Neural cell (in vitro differentiated cells): ENCODE measurements around the gene NGFR. TPM values are rescaled to one million over a fixed set of nuclear protein-coding genes. Genes with fewer than 3 reads are reported as not detected.

Experiments
- H2AFZ ChIP-seq: fragments of 200-600, 300-800 bp; sonication (generic), shearing (Covaris generic); 2 replicates; pipeline ENCODE4 v1.6.0; 2014; ENCODE audit warnings: low read depth, mild to moderate bottlenecking, antibody characterized with exemption, low read length, moderate library complexity
- H3F3A ChIP-seq: fragments of 200-600 bp; shearing (Covaris generic); 2 replicates; pipeline ENCODE4 v1.6.1; 2016; ENCODE audit warnings: mild to moderate bottlenecking, moderate library complexity, mixed read lengths, antibody characterized with exemption, low read length; ENCODE audit not compliant: insufficient read depth, poor library complexity, severe bottlenecking
- H3K27ac ChIP-seq: fragments of 200-600, 300-800 bp; sonication (generic), shearing (Covaris generic); 2 replicates; pipeline ENCODE4 v1.5.1; 2014; ENCODE audit warnings: mild to moderate bottlenecking, low read length, moderate library complexity
- H3K27me3 ChIP-seq: fragments of 300-800, 200-600 bp; sonication (generic), shearing (Covaris generic); 2 replicates; pipeline ENCODE4 v1.6.0; 2014; ENCODE audit warnings: mild to moderate bottlenecking, low read depth, low read length, moderate library complexity; ENCODE audit not compliant: insufficient read depth
- H3K36me3 ChIP-seq: fragments of 300-800, 200-600 bp; sonication (generic), shearing (Covaris generic); 2 replicates; pipeline ENCODE4 v1.5.1; 2014; ENCODE audit warnings: mild to moderate bottlenecking, antibody characterized with exemption, low read length, moderate library complexity; ENCODE audit not compliant: insufficient read depth
- H3K4me2 ChIP-seq: fragments of 300-800, 200-600 bp; sonication (generic), shearing (Covaris generic); 2 replicates; pipeline ENCODE4 v1.6.0; 2014; ENCODE audit warnings: mild to moderate bottlenecking, low read length
- H3K4me3 ChIP-seq: fragments of 300-800, 200-600 bp; sonication (generic), shearing (Covaris generic); 2 replicates; pipeline ENCODE4 v1.5.1; 2014; ENCODE audit warnings: mild to moderate bottlenecking, low read length, moderate library complexity
- H3K79me2 ChIP-seq: fragments of 200-600 bp; shearing (Covaris generic); replicated peaks from 2 replicates; pipeline ENCODE4 v1.6.0; 2014; ENCODE audit warnings: mild to moderate bottlenecking, low read length, moderate library complexity; ENCODE audit not compliant: insufficient read depth
- H3K9ac ChIP-seq: fragments of 300-800, 200-600 bp; sonication (generic), shearing (Covaris generic); 2 replicates; pipeline ENCODE4 v1.6.1; 2016; ENCODE audit warnings: mild to moderate bottlenecking, low read length, mixed read lengths
- H3K9me2 ChIP-seq: fragments of 200-600 bp; shearing (Covaris generic); 2 replicates; pipeline ENCODE4 v1.6.1; 2016; ENCODE audit warnings: mild to moderate bottlenecking, low read length, mixed read lengths; ENCODE audit not compliant: insufficient read depth
- H3K9me3 ChIP-seq: fragments of 200-600, 300-800 bp; sonication (generic), shearing (Covaris generic); 2 replicates; pipeline ENCODE4 v1.6.1; 2016; ENCODE audit warnings: mild to moderate bottlenecking, mixed run types, low read length, moderate library complexity, mixed read lengths
- H4K20me1 ChIP-seq: fragments of 200-600 bp; shearing (Covaris generic); 2 replicates; pipeline ENCODE4 v1.6.1; 2016; ENCODE audit warnings: mild to moderate bottlenecking, mixed run types; ENCODE audit not compliant: insufficient read depth
- EP300 ChIP-seq: fragments of 450-650 bp; conservative IDR thresholded peaks from 2 replicates; pipeline ENCODE4 v1.6.1; 2014; ENCODE audit warnings: antibody characterized with exemption, mild to moderate bottlenecking, moderate library complexity; ENCODE audit not compliant: poor library complexity, severe bottlenecking
- EZH2 ChIP-seq: fragments of 200-600, 300-800 bp; shearing (Covaris generic), sonication (generic); IDR thresholded peaks from 2 replicates; pipeline ENCODE4 v1.6.1; 2014; ENCODE audit warnings: antibody characterized with exemption, low read length, borderline replicate concordance, mild to moderate bottlenecking; ENCODE audit not compliant: insufficient read depth, poor library complexity, severe bottlenecking
- MXI1 ChIP-seq: fragments of 450-650 bp; conservative IDR thresholded peaks from 2 replicates; pipeline ENCODE4 v1.6.1; 2014; ENCODE audit warnings: antibody characterized with exemption, mild to moderate bottlenecking; ENCODE audit not compliant: poor library complexity, severe bottlenecking
- POLR2AphosphoS5 ChIP-seq: IDR thresholded peaks from 2 replicates; pipeline ENCODE4 v1.6.1; 2012
- RAD21 ChIP-seq: fragments of 450-650 bp; conservative IDR thresholded peaks from 2 replicates; pipeline ENCODE4 v1.6.1; 2014; ENCODE audit warnings: antibody characterized with exemption, mild to moderate bottlenecking, moderate library complexity
- SMC3 ChIP-seq: fragments of 450-650 bp; conservative IDR thresholded peaks from 2 replicates; pipeline ENCODE4 v1.6.1; 2014; ENCODE audit warnings: antibody characterized with exemption, mild to moderate bottlenecking, moderate library complexity; ENCODE audit not compliant: poor library complexity
- TAF1 ChIP-seq: IDR thresholded peaks from 2 replicates; pipeline ENCODE4 v1.6.1; 2012; ENCODE audit warnings: low read depth
- polyA plus RNA-seq: library from polyadenylated mRNA; depleted of rRNA; stranded (reverse); fragments of >200 nt; gene quantifications from 2 replicates; pipeline ENCODE4 v1.2.3, GENCODE V29; 2014
- TF ChIP-seq, protein P1 (sequence below): fragments of 450-650 bp; IDR thresholded peaks from 2 replicates; pipeline ENCODE4 v1.5.1; 2014; ENCODE audit warnings: antibody characterized with exemption, mild to moderate bottlenecking, moderate library complexity; ENCODE audit not compliant: poor library complexity, severe bottlenecking
- TF ChIP-seq, protein P2 (sequence below): IDR thresholded peaks from 2 replicates; pipeline ENCODE4 v1.6.1; 2012; ENCODE audit warnings: borderline replicate concordance

NGFR gene
- polyA plus RNA-seq, 1 donor from 2014 or later: 3.6 TPM

DNA sequence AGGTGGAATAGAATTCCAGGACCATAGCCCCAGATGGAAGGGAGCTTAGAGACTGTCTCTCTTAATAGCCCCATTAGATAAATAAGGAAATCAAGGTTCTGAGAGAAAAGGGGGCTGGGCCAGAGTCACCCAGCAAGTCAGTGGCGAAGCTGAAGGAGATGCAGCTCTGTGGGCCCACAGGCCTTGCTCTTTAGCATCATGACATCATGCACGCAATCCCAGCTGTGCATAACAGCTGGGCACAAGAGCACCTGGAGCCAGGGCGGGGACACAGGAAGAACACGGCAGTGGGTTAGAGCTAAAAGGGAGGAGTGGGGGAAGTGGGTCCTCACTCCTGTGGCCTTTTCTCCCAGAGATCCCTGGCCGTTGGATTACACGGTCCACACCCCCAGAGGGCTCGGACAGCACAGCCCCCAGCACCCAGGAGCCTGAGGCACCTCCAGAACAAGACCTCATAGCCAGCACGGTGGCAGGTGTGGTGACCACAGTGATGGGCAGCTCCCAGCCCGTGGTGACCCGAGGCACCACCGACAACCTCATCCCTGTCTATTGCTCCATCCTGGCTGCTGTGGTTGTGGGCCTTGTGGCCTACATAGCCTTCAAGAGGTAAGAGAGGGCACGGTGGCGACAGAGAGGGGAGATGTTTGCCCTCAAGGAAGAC lies 15.1 kb downstream of the NGFR start:
- no peaks in the 10 kb centered on the region for H3K36me3 ChIP-seq

DNA sequence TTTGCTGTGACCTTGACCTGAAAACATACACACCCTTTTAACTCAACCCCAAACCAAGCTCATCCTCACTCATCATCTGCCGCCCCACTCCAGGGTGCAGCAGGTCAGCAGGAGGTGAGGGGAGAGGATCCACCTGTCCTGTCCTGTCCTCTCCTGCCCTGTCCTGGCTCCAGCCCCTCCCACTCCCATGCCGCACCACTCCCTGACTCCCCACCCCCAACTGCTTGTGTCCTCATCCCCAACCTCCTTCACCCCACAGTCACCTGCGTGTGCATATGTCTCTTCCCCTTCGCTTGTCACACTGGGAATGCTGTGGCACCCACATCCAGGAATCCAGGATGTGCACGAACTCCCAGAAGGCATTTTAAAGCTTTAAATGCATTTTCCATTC lies 15.6 kb downstream of the NGFR start:
- H3K9ac ChIP-seq: no peak overlapping the region
- no peaks in the 10 kb centered on the region for H3F3A ChIP-seq
- H2AFZ ChIP-seq: no peak overlapping the region
- H3K4me2 ChIP-seq: no peak overlapping the region
- no peak overlapping the region for H3K27ac ChIP-seq
- no peaks in the 10 kb centered on the region for H3K79me2 ChIP-seq
- no peak overlapping the region for H3K4me3 ChIP-seq
- H3K27me3 ChIP-seq: no peaks in the 10 kb centered on the region
- H3K36me3 ChIP-seq: no peaks in the 10 kb centered on the region
- no peaks in the 10 kb centered on the region for H3K9me2 ChIP-seq
- H4K20me1 ChIP-seq: no peaks in the 10 kb centered on the region
- H3K9me3 ChIP-seq: no peaks in the 10 kb centered on the region
- TF ChIP-seq, protein P1, sequence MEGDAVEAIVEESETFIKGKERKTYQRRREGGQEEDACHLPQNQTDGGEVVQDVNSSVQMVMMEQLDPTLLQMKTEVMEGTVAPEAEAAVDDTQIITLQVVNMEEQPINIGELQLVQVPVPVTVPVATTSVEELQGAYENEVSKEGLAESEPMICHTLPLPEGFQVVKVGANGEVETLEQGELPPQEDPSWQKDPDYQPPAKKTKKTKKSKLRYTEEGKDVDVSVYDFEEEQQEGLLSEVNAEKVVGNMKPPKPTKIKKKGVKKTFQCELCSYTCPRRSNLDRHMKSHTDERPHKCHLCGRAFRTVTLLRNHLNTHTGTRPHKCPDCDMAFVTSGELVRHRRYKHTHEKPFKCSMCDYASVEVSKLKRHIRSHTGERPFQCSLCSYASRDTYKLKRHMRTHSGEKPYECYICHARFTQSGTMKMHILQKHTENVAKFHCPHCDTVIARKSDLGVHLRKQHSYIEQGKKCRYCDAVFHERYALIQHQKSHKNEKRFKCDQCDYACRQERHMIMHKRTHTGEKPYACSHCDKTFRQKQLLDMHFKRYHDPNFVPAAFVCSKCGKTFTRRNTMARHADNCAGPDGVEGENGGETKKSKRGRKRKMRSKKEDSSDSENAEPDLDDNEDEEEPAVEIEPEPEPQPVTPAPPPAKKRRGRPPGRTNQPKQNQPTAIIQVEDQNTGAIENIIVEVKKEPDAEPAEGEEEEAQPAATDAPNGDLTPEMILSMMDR: no peak
- TF ChIP-seq POLR2AphosphoS5 (no peak), EP300 (no peak), TAF1 (no peak)

More for the DNA sequence above, 15.1 kb downstream of the NGFR start:
- no peaks in the 10 kb centered on the region for H3K27me3 ChIP-seq
- no peak overlapping the region for H3K4me2 ChIP-seq
- no peaks in the 10 kb centered on the region for H3K9me2 ChIP-seq
- no peak overlapping the region for H3K4me3 ChIP-seq
- no peaks in the 10 kb centered on the region for H3K9me3 ChIP-seq
- H3K9ac ChIP-seq: no peak overlapping the region
- H3K27ac ChIP-seq: no peak overlapping the region
- H3K79me2 ChIP-seq: no peaks in the 10 kb centered on the region
- no peak overlapping the region for H2AFZ ChIP-seq
- H3F3A ChIP-seq: no peaks in the 10 kb centered on the region
- TF ChIP-seq EZH2 (no peak), SMC3 (no peak)
- H4K20me1 ChIP-seq: no peaks in the 10 kb centered on the region

DNA sequence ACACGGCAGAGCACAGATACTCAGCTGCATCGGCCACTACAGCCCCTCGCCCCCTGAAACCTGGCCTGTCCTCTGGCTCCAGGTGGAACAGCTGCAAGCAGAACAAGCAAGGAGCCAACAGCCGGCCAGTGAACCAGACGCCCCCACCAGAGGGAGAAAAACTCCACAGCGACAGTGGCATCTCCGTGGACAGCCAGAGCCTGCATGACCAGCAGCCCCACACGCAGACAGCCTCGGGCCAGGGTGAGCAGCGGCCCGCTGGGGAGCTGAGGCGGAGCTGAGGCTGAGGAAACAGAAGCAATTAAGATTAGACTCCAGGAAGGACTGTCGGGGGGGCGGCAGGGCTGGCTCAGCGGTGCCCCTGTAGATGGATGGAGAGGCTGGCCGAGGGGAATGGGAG lies 16.7 kb downstream of the NGFR start:
- Histone ChIP-seq H3K9me3 (no peaks in the 10 kb centered on the region), H3K9ac (no peak overlapping the region), H3K4me2 (no peak overlapping the region), H2AFZ (no peak overlapping the region), H3K4me3 (no peak overlapping the region), H4K20me1 (no peaks in the 10 kb centered on the region), H3K27ac (no peak overlapping the region), H3F3A (no peaks in the 10 kb centered on the region), H3K27me3 (no peaks in the 10 kb centered on the region), H3K79me2 (no peaks in the 10 kb centered on the region), H3K9me2 (no peaks in the 10 kb centered on the region), H3K36me3 (no peaks in the 10 kb centered on the region)
- TF ChIP-seq TAF1: no peak

DNA sequence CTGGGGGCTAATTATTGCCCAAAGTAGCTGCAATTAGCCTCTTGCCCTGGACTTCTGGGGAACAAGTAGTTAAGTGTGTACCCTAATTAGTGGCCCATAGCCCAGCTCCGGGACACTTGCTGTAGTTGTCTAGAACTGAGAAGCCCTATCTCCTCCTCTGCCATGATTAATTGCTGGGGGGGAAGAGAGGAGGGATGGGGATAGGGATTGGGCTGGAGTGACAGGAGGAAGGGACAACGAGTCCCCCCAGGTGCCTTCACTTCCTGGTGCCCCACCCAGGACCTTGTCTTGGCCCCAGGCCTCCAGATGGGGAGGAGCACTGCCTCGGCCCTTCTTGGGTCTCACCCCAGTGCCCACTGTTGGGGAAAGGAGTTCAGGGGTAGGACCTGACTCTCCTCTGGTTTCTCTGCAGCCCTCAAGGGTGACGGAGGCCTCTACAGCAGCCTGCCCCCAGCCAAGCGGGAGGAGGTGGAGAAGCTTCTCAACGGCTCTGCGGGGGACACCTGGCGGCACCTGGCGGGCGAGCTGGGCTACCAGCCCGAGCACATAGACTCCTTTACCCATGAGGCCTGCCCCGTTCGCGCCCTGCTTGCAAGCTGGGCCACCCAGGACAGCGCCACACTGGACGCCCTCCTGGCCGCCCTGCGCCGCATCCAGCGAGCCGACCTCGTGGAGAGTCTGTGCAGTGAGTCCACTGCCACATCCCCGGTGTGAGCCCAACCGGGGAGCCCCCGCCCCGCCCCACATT lies 17.4 kb downstream of the NGFR start:
- Histone ChIP-seq H2AFZ (no peak overlapping the region), H3K27ac (no peak overlapping the region), H4K20me1 (no peaks in the 10 kb centered on the region), H3K9ac (no peak overlapping the region), H3F3A (no peaks in the 10 kb centered on the region), H3K9me3 (no peaks in the 10 kb centered on the region), H3K79me2 (no peaks in the 10 kb centered on the region), H3K4me3 (no peak overlapping the region), H3K36me3 (no peaks in the 10 kb centered on the region), H3K4me2 (no peak overlapping the region), H3K27me3 (no peaks in the 10 kb centered on the region), H3K9me2 (no peaks in the 10 kb centered on the region)
- TF ChIP-seq SMC3: no peak
- TF ChIP-seq, protein P2, sequence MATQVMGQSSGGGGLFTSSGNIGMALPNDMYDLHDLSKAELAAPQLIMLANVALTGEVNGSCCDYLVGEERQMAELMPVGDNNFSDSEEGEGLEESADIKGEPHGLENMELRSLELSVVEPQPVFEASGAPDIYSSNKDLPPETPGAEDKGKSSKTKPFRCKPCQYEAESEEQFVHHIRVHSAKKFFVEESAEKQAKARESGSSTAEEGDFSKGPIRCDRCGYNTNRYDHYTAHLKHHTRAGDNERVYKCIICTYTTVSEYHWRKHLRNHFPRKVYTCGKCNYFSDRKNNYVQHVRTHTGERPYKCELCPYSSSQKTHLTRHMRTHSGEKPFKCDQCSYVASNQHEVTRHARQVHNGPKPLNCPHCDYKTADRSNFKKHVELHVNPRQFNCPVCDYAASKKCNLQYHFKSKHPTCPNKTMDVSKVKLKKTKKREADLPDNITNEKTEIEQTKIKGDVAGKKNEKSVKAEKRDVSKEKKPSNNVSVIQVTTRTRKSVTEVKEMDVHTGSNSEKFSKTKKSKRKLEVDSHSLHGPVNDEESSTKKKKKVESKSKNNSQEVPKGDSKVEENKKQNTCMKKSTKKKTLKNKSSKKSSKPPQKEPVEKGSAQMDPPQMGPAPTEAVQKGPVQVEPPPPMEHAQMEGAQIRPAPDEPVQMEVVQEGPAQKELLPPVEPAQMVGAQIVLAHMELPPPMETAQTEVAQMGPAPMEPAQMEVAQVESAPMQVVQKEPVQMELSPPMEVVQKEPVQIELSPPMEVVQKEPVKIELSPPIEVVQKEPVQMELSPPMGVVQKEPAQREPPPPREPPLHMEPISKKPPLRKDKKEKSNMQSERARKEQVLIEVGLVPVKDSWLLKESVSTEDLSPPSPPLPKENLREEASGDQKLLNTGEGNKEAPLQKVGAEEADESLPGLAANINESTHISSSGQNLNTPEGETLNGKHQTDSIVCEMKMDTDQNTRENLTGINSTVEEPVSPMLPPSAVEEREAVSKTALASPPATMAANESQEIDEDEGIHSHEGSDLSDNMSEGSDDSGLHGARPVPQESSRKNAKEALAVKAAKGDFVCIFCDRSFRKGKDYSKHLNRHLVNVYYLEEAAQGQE: no peak
- no peak for TF ChIP-seq POLR2AphosphoS5
- no peak for TF ChIP-seq TAF1
- no peak for TF ChIP-seq MXI1
- TF ChIP-seq EP300: no peak
- no peak for TF ChIP-seq RAD21
- TF ChIP-seq, protein P1: no peak
